IMR-90 (cell line): Measurements from ENCODE around the gene RFPL1. TPM values are rescaled to one million over a fixed set of nuclear protein-coding genes. Genes with fewer than 3 reads are reported as not detected.

Experiments used
- ATAC-seq: fragments of 200-7000 bp; cut with Tn5 transposase; 2 replicates; pipeline ENCODE4 v1.9.1; 2020; ENCODE audit warnings: low read depth, mild to moderate bottlenecking, moderate library complexity
- BruUV-seq: library from RNA; stranded (reverse); fragments of 400-500 nt; replicated peaks from 2 replicates; lab custom pipeline; 2021; lab: Mats Ljungman, UMichigan
- CTCF ChIA-PET: fragments of 300-600 bp; formaldehyde crosslinking; extraction: SDS; loops from one replicate; lab custom pipeline; 2021; ENCODE audit warnings: antibody characterized with exemption; lab: Yijun Ruan, JAX
- POLR2A ChIA-PET: fragments of 300-600 bp; sonication (Branson Sonifier 250); formaldehyde crosslinking; loops from one replicate; lab custom pipeline; 2022; ENCODE audit warnings: antibody characterized with exemption; ENCODE audit not compliant: unreplicated experiment; lab: Charles Lee
- DNase-seq: peaks from one replicate; pipeline ENCODE4 v3.0.0; 2013
- H2AFZ ChIP-seq: replicated peaks from 2 replicates; pipeline ENCODE3; 2013; ENCODE audit warnings: low read length, mild to moderate bottlenecking; ENCODE audit not compliant: poor library complexity
- H2AK5ac ChIP-seq: 2 replicates; pipeline ENCODE4 v1.6.1; 2013; ENCODE audit warnings: low read depth, low read length, inconsistent platforms
- H2AK9ac ChIP-seq: replicated peaks from 2 replicates; pipeline ENCODE3; 2013; ENCODE audit warnings: mild to moderate bottlenecking, low read depth, low read length, moderate library complexity; ENCODE audit not compliant: poor library complexity
- H2BK120ac ChIP-seq: 2 replicates; pipeline ENCODE4 v1.6.1; 2013; ENCODE audit warnings: low read depth, low read length, inconsistent platforms
- H2BK15ac ChIP-seq: 3 replicates; pipeline ENCODE4 v1.6.1; 2013; ENCODE audit warnings: low read depth, low read length, inconsistent platforms
- H2BK20ac ChIP-seq: 2 replicates; pipeline ENCODE4 v1.6.1; 2013; ENCODE audit warnings: low read depth, mild to moderate bottlenecking, inconsistent platforms, low read length, moderate library complexity
- H2BK5ac ChIP-seq: 2 replicates; pipeline ENCODE4 v1.6.1; 2013; ENCODE audit warnings: mild to moderate bottlenecking, low read depth, low read length, inconsistent platforms; ENCODE audit not compliant: poor library complexity, severe bottlenecking
- H3K14ac ChIP-seq: replicated peaks from 2 replicates; pipeline ENCODE4 v1.6.1; 2013; ENCODE audit warnings: low read depth, low read length, inconsistent platforms
- H3K18ac ChIP-seq: 2 replicates; pipeline ENCODE4 v1.6.1; 2013; ENCODE audit warnings: low read depth, low read length, control low read depth
- H3K23ac ChIP-seq: 2 replicates; pipeline ENCODE4 v1.6.1; 2013; ENCODE audit warnings: low read depth, low read length, inconsistent platforms
- H3K27ac ChIP-seq: 2 replicates; pipeline ENCODE4 v1.5.1; 2013; ENCODE audit warnings: mild to moderate bottlenecking, control low read depth, low read length; ENCODE audit not compliant: insufficient read depth
- H3K27me3 ChIP-seq: 2 replicates; pipeline ENCODE4 v1.6.1; 2013; ENCODE audit warnings: low read length; ENCODE audit not compliant: control insufficient read depth, insufficient read depth
- H3K36me3 ChIP-seq: 2 replicates; pipeline ENCODE4 v1.6.1; 2013; ENCODE audit warnings: low read length, mixed read lengths; ENCODE audit not compliant: control insufficient read depth, insufficient read depth
- H3K4ac ChIP-seq: 2 replicates; pipeline ENCODE4 v1.6.1; 2013; ENCODE audit warnings: low read depth, low read length, inconsistent platforms
- H3K4me1 ChIP-seq: 2 replicates; pipeline ENCODE4 v1.6.1; 2013; ENCODE audit warnings: low read length, mixed read lengths; ENCODE audit not compliant: control insufficient read depth, insufficient read depth
- H3K4me2 ChIP-seq: 2 replicates; pipeline ENCODE4 v1.6.1; 2013; ENCODE audit warnings: low read depth, mild to moderate bottlenecking, control low read depth, low read length, moderate library complexity
- H3K4me3 ChIP-seq: 2 replicates; pipeline ENCODE4 v1.5.1; 2013; ENCODE audit warnings: low read depth, mild to moderate bottlenecking, control low read depth, low read length, moderate library complexity; ENCODE audit not compliant: insufficient read depth
- H3K56ac ChIP-seq: 2 replicates; pipeline ENCODE4 v1.6.1; 2013; ENCODE audit warnings: low read length, inconsistent platforms; ENCODE audit not compliant: insufficient read depth; ENCODE audit errors: extremely low read depth
- H3K79me1 ChIP-seq, 2 experiments: 2 replicates each; pipeline ENCODE4 v1.6.1; 2013; ENCODE audit warnings: low read length in 2 of 2, inconsistent platforms in 1 of 2, low read depth in 1 of 2
- H3K9ac ChIP-seq: 2 replicates; pipeline ENCODE4 v1.6.1; 2013; ENCODE audit warnings: low read depth, low read length, control low read depth
- H3K9me1 ChIP-seq: 2 replicates; pipeline ENCODE4 v1.6.1; 2013; ENCODE audit warnings: low read length, inconsistent platforms; ENCODE audit not compliant: insufficient read depth
- H3K9me3 ChIP-seq: 2 replicates; pipeline ENCODE4 v1.6.1; 2013; ENCODE audit warnings: low read length; ENCODE audit not compliant: control insufficient read depth, insufficient read depth
- H4K20me1 ChIP-seq: 2 replicates; pipeline ENCODE4 v1.6.1; 2013; ENCODE audit warnings: low read length, inconsistent platforms; ENCODE audit not compliant: insufficient read depth
- H4K5ac ChIP-seq: 2 replicates; pipeline ENCODE4 v1.6.1; 2013; ENCODE audit warnings: mild to moderate bottlenecking, low read depth, low read length, control low read depth
- H4K8ac ChIP-seq, 2 experiments: 2 replicates each; pipeline ENCODE4 v1.6.1; 2013; ENCODE audit warnings: low read depth in 2 of 2, low read length in 2 of 2, control low read depth in 1 of 2, inconsistent platforms in 1 of 2
- H4K91ac ChIP-seq: 2 replicates; pipeline ENCODE4 v1.6.1; 2013; ENCODE audit warnings: low read depth, low read length, inconsistent platforms; ENCODE audit not compliant: insufficient read depth
- BHLHE40 ChIP-seq: fragments of 150-350 bp; IDR thresholded peaks from 2 replicates; pipeline ENCODE4 v1.6.1; 2016; ENCODE audit warnings: mild to moderate bottlenecking, low read depth, low read length
- CEBPB ChIP-seq: IDR thresholded peaks from 2 replicates; pipeline ENCODE4 v1.6.1; 2012; ENCODE audit warnings: low read depth, low read length, improper control_type of control experiment
- CHD1 ChIP-seq: IDR thresholded peaks from 2 replicates; pipeline ENCODE4 v1.6.1; 2012; ENCODE audit warnings: low read depth, low read length, improper control_type of control experiment
- FOS ChIP-seq: fragments of 150-350 bp; IDR thresholded peaks from 2 replicates; pipeline ENCODE4 v1.6.1; 2016; ENCODE audit warnings: low read depth, low read length
- MAFK ChIP-seq: IDR thresholded peaks from 2 replicates; pipeline ENCODE4 v1.6.1; 2012; ENCODE audit warnings: low read depth, low read length, improper control_type of control experiment
- MAZ ChIP-seq: IDR thresholded peaks from 2 replicates; pipeline ENCODE4 v1.6.1; 2012; ENCODE audit warnings: low read depth, mild to moderate bottlenecking, low read length, improper control_type of control experiment, moderate library complexity, borderline replicate concordance
- MXI1 ChIP-seq: IDR thresholded peaks from 2 replicates; pipeline ENCODE4 v1.6.1; 2012; ENCODE audit warnings: low read depth, mild to moderate bottlenecking, low read length, moderate library complexity, borderline replicate concordance
- NFE2L2 ChIP-seq: fragments of 150-350 bp; IDR thresholded peaks from 2 replicates; pipeline ENCODE4 v1.6.1; 2016; ENCODE audit warnings: low read depth, mild to moderate bottlenecking, low read length
- POLR2A ChIP-seq: IDR thresholded peaks from 2 replicates; pipeline ENCODE4 v1.6.1; 2012; ENCODE audit warnings: mild to moderate bottlenecking, low read depth, low read length
- RAD21 ChIP-seq: IDR thresholded peaks from 2 replicates; pipeline ENCODE4 v1.6.1; 2012; ENCODE audit warnings: low read length, improper control_type of control experiment
- RCOR1 ChIP-seq: IDR thresholded peaks from 2 replicates; pipeline ENCODE4 v1.6.1; 2012; ENCODE audit warnings: mild to moderate bottlenecking, low read length, improper control_type of control experiment; ENCODE audit not compliant: insufficient replicate concordance
- RFX5 ChIP-seq: IDR thresholded peaks from 2 replicates; pipeline ENCODE4 v1.8.0; 2012; ENCODE audit warnings: low read depth, mild to moderate bottlenecking, low read length, moderate library complexity
- SMC3 ChIP-seq: fragments of 150-350 bp; IDR thresholded peaks from 2 replicates; pipeline ENCODE4 v1.6.1; 2016; ENCODE audit warnings: low read depth, mild to moderate bottlenecking, antibody characterized with exemption, low read length, moderate library complexity
- WGBS, 2 experiments: methylation state at CpG; one replicate each; pipeline versions ENCODE4 v1.1.5 to v1.1.7; 2013; ENCODE audit warnings: missing lambda C conversion rate in 2 of 2; ENCODE audit not compliant: insufficient read length in 1 of 2; ENCODE audit errors: extremely low coverage in 2 of 2; 5-methylcytosine and 5-hydroxymethylcytosine counted together
- dilution Hi-C: fragments of 300-500 bp; cut with HindIII; formaldehyde crosslinking; loops from one replicate; pipeline ENCODE4 v1.14.3; 2018; ENCODE audit warnings: low sequenced_read_pairs; ENCODE audit not compliant: unreplicated experiment
- in situ Hi-C: fragments of 300-500 bp; cut with MboI; formaldehyde crosslinking; loops from 3 replicates; pipeline ENCODE4 v1.14.3; 2019; ENCODE audit warnings: low sequenced_read_pairs, inconsistent platforms, mixed read lengths
- intact Hi-C: fragments of 100-400 bp; cut with micrococcal nuclease; formaldehyde crosslinking; loops from 2 replicates; pipeline ENCODE4 v1.10.0; 2022
- polyA plus RNA-seq, 3 experiments: library from polyadenylated mRNA; depleted of rRNA; stranded (reverse); fragments of >200 nt; gene quantifications; 2 replicates each; pipeline ENCODE4 v1.2.3, GENCODE V29; 2012; ENCODE audit warnings: low replicate concordance in 1 of 3
- total RNA-seq: library from RNA; depleted of rRNA; stranded (reverse); fragments of >200 nt; gene quantifications from 2 replicates; pipeline ENCODE4 v1.2.3, GENCODE V29; 2012
- TF ChIP-seq, protein P1 (sequence below): conservative IDR thresholded peaks from 2 replicates; pipeline ENCODE4 v1.5.1; 2012; ENCODE audit warnings: mild to moderate bottlenecking, low read depth, low read length, improper control_type of control experiment
- TF ChIP-seq, protein P2 (sequence below): fragments of 150-350 bp; IDR thresholded peaks from 2 replicates; pipeline ENCODE4 v1.6.1; 2017; ENCODE audit warnings: mild to moderate bottlenecking, antibody characterized with exemption, low read length, low read depth
- TF ChIP-seq, protein P3 (sequence below): fragments of 150-350 bp; IDR thresholded peaks from 2 replicates; pipeline ENCODE4 v1.6.1; 2016; ENCODE audit warnings: low read depth, mild to moderate bottlenecking, low read length, moderate library complexity, borderline replicate concordance

Gene RFPL1
- total and polyA plus RNA-seq, 2 of the 4 experiments (the other 2 are of a cell fraction), result not detected

DNA sequence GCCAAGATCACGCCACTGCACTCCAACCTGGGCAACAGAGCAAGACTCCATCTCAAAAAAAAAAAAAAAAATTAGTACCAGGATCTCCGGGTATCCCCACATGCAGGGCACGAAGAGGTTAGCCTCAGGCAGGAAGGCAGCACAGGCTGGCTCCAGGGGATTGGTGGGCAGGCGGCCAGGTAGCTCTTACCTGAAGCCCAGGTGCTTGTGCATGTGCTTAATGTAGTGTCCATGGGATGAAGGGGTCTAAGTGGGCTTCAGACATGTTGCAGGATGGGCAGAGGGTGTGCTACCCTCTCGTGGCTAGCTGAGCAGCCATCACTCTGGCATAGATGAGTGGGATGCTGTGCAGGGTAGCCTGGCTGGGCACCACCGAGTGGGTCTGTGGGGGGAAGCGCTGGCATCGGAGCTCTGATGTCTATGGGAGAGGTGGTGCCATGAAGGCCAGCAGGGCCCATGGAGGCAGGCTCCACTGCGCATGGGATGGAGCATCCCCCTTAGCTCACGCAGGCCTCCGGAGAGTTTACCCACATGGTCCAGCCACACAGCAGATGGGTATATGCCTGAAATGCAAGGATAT lies 11.0 kb downstream of the RFPL1 start:
- WGBS, 2 experiments, result 57% methylated on average over 1 of the region's 11 CpGs; no CpG with 5 or more reads in 1 of the 2 experiments
- no peak overlapping the region for H3K4me2 ChIP-seq
- H3K27ac ChIP-seq, result no peak overlapping the region
- dilution Hi-C loops, result no loop called here
- TF ChIP-seq BHLHE40 (no peak), NFE2L2 (no peak), MAZ (no peak), RFX5 (no peak), POLR2A (no peak), FOS (no peak), RCOR1 (no peak), CHD1 (no peak), SMC3 (no peak), RAD21 (no peak), CEBPB (no peak), MXI1 (no peak), MAFK (no peak)
- TF ChIP-seq, protein P1, sequence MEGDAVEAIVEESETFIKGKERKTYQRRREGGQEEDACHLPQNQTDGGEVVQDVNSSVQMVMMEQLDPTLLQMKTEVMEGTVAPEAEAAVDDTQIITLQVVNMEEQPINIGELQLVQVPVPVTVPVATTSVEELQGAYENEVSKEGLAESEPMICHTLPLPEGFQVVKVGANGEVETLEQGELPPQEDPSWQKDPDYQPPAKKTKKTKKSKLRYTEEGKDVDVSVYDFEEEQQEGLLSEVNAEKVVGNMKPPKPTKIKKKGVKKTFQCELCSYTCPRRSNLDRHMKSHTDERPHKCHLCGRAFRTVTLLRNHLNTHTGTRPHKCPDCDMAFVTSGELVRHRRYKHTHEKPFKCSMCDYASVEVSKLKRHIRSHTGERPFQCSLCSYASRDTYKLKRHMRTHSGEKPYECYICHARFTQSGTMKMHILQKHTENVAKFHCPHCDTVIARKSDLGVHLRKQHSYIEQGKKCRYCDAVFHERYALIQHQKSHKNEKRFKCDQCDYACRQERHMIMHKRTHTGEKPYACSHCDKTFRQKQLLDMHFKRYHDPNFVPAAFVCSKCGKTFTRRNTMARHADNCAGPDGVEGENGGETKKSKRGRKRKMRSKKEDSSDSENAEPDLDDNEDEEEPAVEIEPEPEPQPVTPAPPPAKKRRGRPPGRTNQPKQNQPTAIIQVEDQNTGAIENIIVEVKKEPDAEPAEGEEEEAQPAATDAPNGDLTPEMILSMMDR, result no peak
- TF ChIP-seq, protein P2, sequence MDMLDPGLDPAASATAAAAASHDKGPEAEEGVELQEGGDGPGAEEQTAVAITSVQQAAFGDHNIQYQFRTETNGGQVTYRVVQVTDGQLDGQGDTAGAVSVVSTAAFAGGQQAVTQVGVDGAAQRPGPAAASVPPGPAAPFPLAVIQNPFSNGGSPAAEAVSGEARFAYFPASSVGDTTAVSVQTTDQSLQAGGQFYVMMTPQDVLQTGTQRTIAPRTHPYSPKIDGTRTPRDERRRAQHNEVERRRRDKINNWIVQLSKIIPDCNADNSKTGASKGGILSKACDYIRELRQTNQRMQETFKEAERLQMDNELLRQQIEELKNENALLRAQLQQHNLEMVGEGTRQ, result no peak
- TF ChIP-seq, protein P3, sequence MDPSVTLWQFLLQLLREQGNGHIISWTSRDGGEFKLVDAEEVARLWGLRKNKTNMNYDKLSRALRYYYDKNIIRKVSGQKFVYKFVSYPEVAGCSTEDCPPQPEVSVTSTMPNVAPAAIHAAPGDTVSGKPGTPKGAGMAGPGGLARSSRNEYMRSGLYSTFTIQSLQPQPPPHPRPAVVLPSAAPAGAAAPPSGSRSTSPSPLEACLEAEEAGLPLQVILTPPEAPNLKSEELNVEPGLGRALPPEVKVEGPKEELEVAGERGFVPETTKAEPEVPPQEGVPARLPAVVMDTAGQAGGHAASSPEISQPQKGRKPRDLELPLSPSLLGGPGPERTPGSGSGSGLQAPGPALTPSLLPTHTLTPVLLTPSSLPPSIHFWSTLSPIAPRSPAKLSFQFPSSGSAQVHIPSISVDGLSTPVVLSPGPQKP, result no peak
- H3K4me3 ChIP-seq, result no peak overlapping the region
- BruUV-seq, result no TSS peak
- H4K91ac ChIP-seq, result no peak overlapping the region
- no peak overlapping the region for H2BK15ac ChIP-seq
- no peak overlapping the region for H2BK5ac ChIP-seq
- H3K18ac ChIP-seq, result no peak overlapping the region
- ChIA-PET CTCF (no interaction called here), POLR2A (no interaction called here)
- no peak overlapping the region for H3K9ac ChIP-seq
- H3K14ac ChIP-seq, result no peak overlapping the region
- no peak overlapping the region for H3K56ac ChIP-seq
- H3K4ac ChIP-seq, result no peak overlapping the region
- no peak overlapping the region for H2BK120ac ChIP-seq
- no peak overlapping the region for H2AK5ac ChIP-seq
- no peaks in the 10 kb centered on the region for H3K36me3 ChIP-seq
- ATAC-seq, result no peak
- H3K27me3 ChIP-seq, result peaks cover 17% of the 10 kb centered on the region
- no peaks in the 10 kb centered on the region for H3K79me1 ChIP-seq
- H4K8ac ChIP-seq, result no peak overlapping the region
- no peaks in the 10 kb centered on the region for H4K20me1 ChIP-seq
- H3K9me3 ChIP-seq, result no peaks in the 10 kb centered on the region
- no peaks in the 10 kb centered on the region for H3K9me1 ChIP-seq
- no peak overlapping the region for H4K5ac ChIP-seq
- in situ Hi-C loops, result no loop called here
- no peak overlapping the region for H2BK20ac ChIP-seq
- H3K23ac ChIP-seq, result no peak overlapping the region
- H3K4me1 ChIP-seq, result no peaks in the 10 kb centered on the region
- no peak overlapping the region for H2AFZ ChIP-seq
- H2AK9ac ChIP-seq, result no peak overlapping the region
- DNase-seq, result no peak
- intact Hi-C loops, result no loop called here
